GM13977 (cell line): ENCODE measurements around the gene LNX2.

Experiments
- DNase-seq: peaks from one replicate; pipeline ENCODE4 v3.0.0; 2012; ENCODE audit warnings: low spot score
- CTCF ChIP-seq: IDR thresholded peaks from 2 replicates; pipeline ENCODE4 v1.5.1; 2012; ENCODE audit warnings: mild to moderate bottlenecking, control low read depth; ENCODE audit not compliant: insufficient read depth; ENCODE audit errors: extremely low read depth, missing control alignments
- in situ Hi-C: fragments of 300-500 bp; cut with MboI; formaldehyde crosslinking; loops from one replicate; pipeline ENCODE4 v1.12.0; 2022; ENCODE audit warnings: low sequenced_read_pairs, low pct_unique_long_range_greater_than_20kb, mixed read lengths, inconsistent platforms; ENCODE audit not compliant: unreplicated experiment

The LNX2 gene

GRCh38 chr13:27639186-27639585 is 18.9 kb upstream of the LNX2 start:
- no peak for DNase-seq
- no peak for TF ChIP-seq CTCF
- in situ Hi-C loops: no loop called here

- in situ Hi-C loops: no loop called here
- TF ChIP-seq CTCF: no peak
- DNase-seq: no peak
These were observed 18.2 kb upstream of the LNX2 start for GRCh38 chr13:27638521-27638920.

- no peak for DNase-seq
- in situ Hi-C loops: no loop called here
- no peak for TF ChIP-seq CTCF
These were observed 17.7 kb upstream of the LNX2 start for GRCh38 chr13:27638001-27638400.

GRCh38 chr13:27637289-27637626 is 16.9 kb upstream of the LNX2 start:
- no peak for TF ChIP-seq CTCF
- in situ Hi-C loops: no loop called here
- no peak for DNase-seq

GRCh38 chr13:27636589-27637288 is 16.4 kb upstream of the LNX2 start:
- DNase-seq: no peak
- no peak for TF ChIP-seq CTCF
- in situ Hi-C loops: no loop called here

GRCh38 chr13:27635266-27635665 is 14.9 kb upstream of the LNX2 start:
- in situ Hi-C loops: no loop called here
- DNase-seq: no peak

More at GRCh38 chr13:27635266-27635665, 14.9 kb upstream of the LNX2 start:
- TF ChIP-seq CTCF: no peak
